NCI-H1930 (cell line): Measurements from ENCODE around the gene HMCN2.
A peak's percentile ranks its signal among the peaks of the same experiment; 100 is the strongest.
"Not testable (repeated sequence)": the region's sequence is repeated elsewhere in the genome, so short reads cannot be mapped to it uniquely, and the experiment has no call there.

ENCODE experiments used
- DNase-seq, 2 experiments: peaks; one replicate each; lab custom pipeline; 2025; lab: John Stamatoyannopoulos, UW

Gene HMCN2

GRCh38 chr9:130239363-130239695 is 26.2 kb upstream of the HMCN2 start:
- DNase-seq = no peak

GRCh38 chr9:130239741-130240241 is 25.8 kb upstream of the HMCN2 start:
- DNase-seq = no peak

GRCh38 chr9:130240410-130241197 is 25.0 kb upstream of the HMCN2 start:
- DNase-seq = peak; percentile 31 to 33

- DNase-seq = no peak
These were observed 24.4 kb upstream of the HMCN2 start for GRCh38 chr9:130241198-130241535.

GRCh38 chr9:130242270-130243014 is 23.1 kb upstream of the HMCN2 start:
- no peak for DNase-seq

GRCh38 chr9:130243015-130243881 is 22.3 kb upstream of the HMCN2 start:
- DNase-seq = peak; percentile 40 to 71

GRCh38 chr9:130243882-130244170 is 21.7 kb upstream of the HMCN2 start:
- DNase-seq = no peak

GRCh38 chr9:130244548-130245165 is 20.9 kb upstream of the HMCN2 start:
- no peak for DNase-seq

- no peak for DNase-seq
These were observed 20.1 kb upstream of the HMCN2 start for GRCh38 chr9:130245474-130245873.

GRCh38 chr9:130246126-130246525 is 19.4 kb upstream of the HMCN2 start:
- no peak for DNase-seq

- no peak for DNase-seq
These were observed 10.6 kb upstream of the HMCN2 start for GRCh38 chr9:130254747-130255630.

- DNase-seq = no peak
These were observed 9.9 kb upstream of the HMCN2 start for GRCh38 chr9:130255631-130256134.

- no peak for DNase-seq
These were observed 8.9 kb upstream of the HMCN2 start for GRCh38 chr9:130256644-130257043.

- not testable (repeated sequence) for DNase-seq
These were observed 7.4 kb upstream of the HMCN2 start for GRCh38 chr9:130258137-130258536.

GRCh38 chr9:130259044-130259443 is 6.5 kb upstream of the HMCN2 start:
- no peak for DNase-seq

GRCh38 chr9:130260816-130261765 is 4.5 kb upstream of the HMCN2 start:
- DNase-seq = no peak

- DNase-seq = no peak
These were observed 3.4 kb upstream of the HMCN2 start for GRCh38 chr9:130262061-130262745.

GRCh38 chr9:130262771-130263170 is 2.8 kb upstream of the HMCN2 start:
- DNase-seq = no peak
